Measurements from ENCODE around the gene NAB2. TPM values are rescaled to one million over a fixed set of nuclear protein-coding genes. Genes with fewer than 3 reads are reported as not detected.
A peak's percentile ranks its signal among the peaks of the same experiment; 100 is the strongest.

NAB2 gene
- total and polyA plus RNA-seq, 9 of the 15 experiments (the other 6 are each of a cell fraction or from before 2014, with no cell fraction given): 0.45 to 40.9 (median 20.4) TPM

DNA sequence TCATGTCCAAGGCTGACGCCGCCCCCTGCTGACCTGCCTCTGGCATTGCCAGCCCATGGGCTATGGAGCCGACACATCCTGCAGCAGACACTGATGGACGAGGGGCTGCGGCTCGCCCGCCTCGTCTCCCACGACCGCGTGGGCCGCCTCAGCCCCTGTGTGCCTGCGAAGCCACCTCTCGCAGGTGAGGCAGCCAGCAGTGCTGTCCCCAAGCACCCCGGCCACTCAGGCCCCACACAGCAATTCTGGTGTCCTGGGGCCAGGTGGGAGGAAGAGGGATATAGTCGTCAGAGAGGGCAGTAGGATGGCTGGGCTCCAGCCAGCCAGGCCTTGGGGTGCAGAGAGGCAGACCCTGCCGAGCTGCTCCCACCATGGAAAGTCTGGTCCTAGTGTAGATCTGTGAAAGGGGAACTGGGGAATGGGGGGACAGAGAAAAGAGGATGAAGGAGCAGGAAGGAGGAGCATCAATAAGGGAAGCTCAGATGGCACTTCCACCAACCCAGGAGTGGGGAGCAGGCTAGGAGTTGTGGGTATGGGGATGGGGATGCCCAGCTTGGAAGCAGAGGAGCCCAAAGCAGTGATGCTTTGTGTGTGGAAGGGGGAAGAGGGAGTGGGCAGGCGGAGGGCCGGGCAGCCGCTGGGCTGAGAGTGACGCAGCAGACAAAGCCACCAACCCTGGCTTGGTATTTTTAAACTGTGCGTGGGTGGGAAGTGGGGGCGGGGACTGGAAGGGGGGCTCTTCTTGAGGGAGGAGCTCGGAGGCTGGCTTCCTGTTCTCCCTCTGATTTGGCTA is 4.7 kb downstream of the NAB2 start (continued):
- TF ChIP-seq, protein P1, sequence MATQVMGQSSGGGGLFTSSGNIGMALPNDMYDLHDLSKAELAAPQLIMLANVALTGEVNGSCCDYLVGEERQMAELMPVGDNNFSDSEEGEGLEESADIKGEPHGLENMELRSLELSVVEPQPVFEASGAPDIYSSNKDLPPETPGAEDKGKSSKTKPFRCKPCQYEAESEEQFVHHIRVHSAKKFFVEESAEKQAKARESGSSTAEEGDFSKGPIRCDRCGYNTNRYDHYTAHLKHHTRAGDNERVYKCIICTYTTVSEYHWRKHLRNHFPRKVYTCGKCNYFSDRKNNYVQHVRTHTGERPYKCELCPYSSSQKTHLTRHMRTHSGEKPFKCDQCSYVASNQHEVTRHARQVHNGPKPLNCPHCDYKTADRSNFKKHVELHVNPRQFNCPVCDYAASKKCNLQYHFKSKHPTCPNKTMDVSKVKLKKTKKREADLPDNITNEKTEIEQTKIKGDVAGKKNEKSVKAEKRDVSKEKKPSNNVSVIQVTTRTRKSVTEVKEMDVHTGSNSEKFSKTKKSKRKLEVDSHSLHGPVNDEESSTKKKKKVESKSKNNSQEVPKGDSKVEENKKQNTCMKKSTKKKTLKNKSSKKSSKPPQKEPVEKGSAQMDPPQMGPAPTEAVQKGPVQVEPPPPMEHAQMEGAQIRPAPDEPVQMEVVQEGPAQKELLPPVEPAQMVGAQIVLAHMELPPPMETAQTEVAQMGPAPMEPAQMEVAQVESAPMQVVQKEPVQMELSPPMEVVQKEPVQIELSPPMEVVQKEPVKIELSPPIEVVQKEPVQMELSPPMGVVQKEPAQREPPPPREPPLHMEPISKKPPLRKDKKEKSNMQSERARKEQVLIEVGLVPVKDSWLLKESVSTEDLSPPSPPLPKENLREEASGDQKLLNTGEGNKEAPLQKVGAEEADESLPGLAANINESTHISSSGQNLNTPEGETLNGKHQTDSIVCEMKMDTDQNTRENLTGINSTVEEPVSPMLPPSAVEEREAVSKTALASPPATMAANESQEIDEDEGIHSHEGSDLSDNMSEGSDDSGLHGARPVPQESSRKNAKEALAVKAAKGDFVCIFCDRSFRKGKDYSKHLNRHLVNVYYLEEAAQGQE (IDR thresholded peaks at IDR 0.05; ENCODE audit: borderline replicate concordance): peak; percentile 79
- TF ChIP-seq, protein P1 (CRISPR knock-in tag; IDR thresholded peaks at IDR 0.05; ENCODE audit: low read depth): 0 out of 2 replicates have a peak, but pooled peaks have one; percentile 23
- TF ChIP-seq RAD21 (CRISPR knock-in tag; conservative IDR thresholded peaks at IDR 0.05 in 1 of 2, IDR thresholded peaks at IDR 0.05 in 1 of 2): peak; percentile 63 to 84
- TF ChIP-seq ZBTB7A (IDR thresholded peaks at IDR 0.05; ENCODE audit: borderline replicate concordance, control insufficient read depth, low read depth, low read length): peak; percentile 81; the same call in 1 of the 2 replicates
- TF ChIP-seq TAF1 (IDR thresholded peaks at IDR 0.05; ENCODE audit: control insufficient read depth, extremely low read depth, insufficient read depth, low read length, severe bottlenecking): peak; percentile 34
- peak; percentile 68 for TF ChIP-seq RBFOX2 (IDR thresholded peaks at IDR 0.05; ENCODE audit: low read depth, low read length)
- TF ChIP-seq SMARCA5 (IDR thresholded peaks at IDR 0.05): 0 out of 2 replicates have a peak, but pooled peaks have one; percentile 47
- TF ChIP-seq RCOR1 (IDR thresholded peaks at IDR 0.05; ENCODE audit: borderline replicate concordance in 1 of 2, low read depth in 2 of 2, low read length in 2 of 2): peak in 1 of 2 experiments; percentile 36; a peak in 1 of 4 replicates
- no peak for TF ChIP-seq ZNF175 (CRISPR knock-in tag; IDR thresholded peaks at IDR 0.05; ENCODE audit: low read depth)
- no peak for TF ChIP-seq BMI1 (IDR thresholded peaks at IDR 0.05; ENCODE audit: low read length)
- no peak for TF ChIP-seq ZNF778 (CRISPR knock-in tag; IDR thresholded peaks at IDR 0.05)
- TF ChIP-seq, protein P2, sequence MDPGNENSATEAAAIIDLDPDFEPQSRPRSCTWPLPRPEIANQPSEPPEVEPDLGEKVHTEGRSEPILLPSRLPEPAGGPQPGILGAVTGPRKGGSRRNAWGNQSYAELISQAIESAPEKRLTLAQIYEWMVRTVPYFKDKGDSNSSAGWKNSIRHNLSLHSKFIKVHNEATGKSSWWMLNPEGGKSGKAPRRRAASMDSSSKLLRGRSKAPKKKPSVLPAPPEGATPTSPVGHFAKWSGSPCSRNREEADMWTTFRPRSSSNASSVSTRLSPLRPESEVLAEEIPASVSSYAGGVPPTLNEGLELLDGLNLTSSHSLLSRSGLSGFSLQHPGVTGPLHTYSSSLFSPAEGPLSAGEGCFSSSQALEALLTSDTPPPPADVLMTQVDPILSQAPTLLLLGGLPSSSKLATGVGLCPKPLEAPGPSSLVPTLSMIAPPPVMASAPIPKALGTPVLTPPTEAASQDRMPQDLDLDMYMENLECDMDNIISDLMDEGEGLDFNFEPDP (CRISPR knock-in tag; IDR thresholded peaks at IDR 0.05): no peak
- TF ChIP-seq NFE2 (IDR thresholded peaks at IDR 0.05; ENCODE audit: low read depth): peak; percentile 81
- TF ChIP-seq FOSL1 (tag; conservative IDR thresholded peaks at IDR 0.05): no peak
- TF ChIP-seq, protein P3, sequence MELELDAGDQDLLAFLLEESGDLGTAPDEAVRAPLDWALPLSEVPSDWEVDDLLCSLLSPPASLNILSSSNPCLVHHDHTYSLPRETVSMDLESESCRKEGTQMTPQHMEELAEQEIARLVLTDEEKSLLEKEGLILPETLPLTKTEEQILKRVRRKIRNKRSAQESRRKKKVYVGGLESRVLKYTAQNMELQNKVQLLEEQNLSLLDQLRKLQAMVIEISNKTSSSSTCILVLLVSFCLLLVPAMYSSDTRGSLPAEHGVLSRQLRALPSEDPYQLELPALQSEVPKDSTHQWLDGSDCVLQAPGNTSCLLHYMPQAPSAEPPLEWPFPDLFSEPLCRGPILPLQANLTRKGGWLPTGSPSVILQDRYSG (tag; conservative IDR thresholded peaks at IDR 0.05; ENCODE audit: low read depth): no peak
- TF ChIP-seq HOXB6 (CRISPR knock-in tag; IDR thresholded peaks at IDR 0.05; ENCODE audit: borderline replicate concordance): no peak
- TF ChIP-seq KAT2B (IDR thresholded peaks at IDR 0.05; ENCODE audit: low read depth, low read length): no peak

Data from K562 (cell line).